Fibroblast of mammary gland (primary cell): ENCODE measurements around the gene PTPRJ.

ENCODE experiments used
- DNase-seq: peaks from one replicate; pipeline ENCODE4 v3.0.0-alpha.2; 2010; ENCODE audit warnings: low read depth
- H3K4me3 ChIP-seq: 2 replicates; pipeline ENCODE4 v1.5.1; 2011; ENCODE audit warnings: low read depth, mild to moderate bottlenecking, low read length, moderate library complexity; ENCODE audit not compliant: control insufficient read depth
- CTCF ChIP-seq: conservative IDR thresholded peaks from 2 replicates; pipeline ENCODE4 v1.5.1; 2011; ENCODE audit warnings: low read depth, low read length, inconsistent platforms; ENCODE audit not compliant: control insufficient read depth, insufficient read depth

PTPRJ gene

GRCh38 chr11:48007677-48008076 lies 27.3 kb downstream of the PTPRJ start:
- no peak for TF ChIP-seq CTCF
- no peak for DNase-seq
- H3K4me3 ChIP-seq, result no peak overlapping the region

GRCh38 chr11:48008951-48009270 lies 28.6 kb downstream of the PTPRJ start:
- DNase-seq, result no peak
- H3K4me3 ChIP-seq, result no peak overlapping the region
- TF ChIP-seq CTCF, result no peak

- no peak overlapping the region for H3K4me3 ChIP-seq
- TF ChIP-seq CTCF, result no peak
- no peak for DNase-seq
These were observed 30.9 kb downstream of the PTPRJ start for GRCh38 chr11:48011102-48011797.

- no peak for DNase-seq
- TF ChIP-seq CTCF, result no peak
- H3K4me3 ChIP-seq, result no peak overlapping the region
These were observed 31.5 kb downstream of the PTPRJ start for GRCh38 chr11:48011798-48012391.

GRCh38 chr11:48013269-48013901 lies 33.0 kb downstream of the PTPRJ start:
- no peak for TF ChIP-seq CTCF
- no peak for DNase-seq
- no peak overlapping the region for H3K4me3 ChIP-seq

GRCh38 chr11:48014917-48015316 lies 34.6 kb downstream of the PTPRJ start:
- no peak for DNase-seq
- no peak overlapping the region for H3K4me3 ChIP-seq
- no peak for TF ChIP-seq CTCF
